Measurements from ENCODE around the gene CHRNG.

The CHRNG gene

DNA sequence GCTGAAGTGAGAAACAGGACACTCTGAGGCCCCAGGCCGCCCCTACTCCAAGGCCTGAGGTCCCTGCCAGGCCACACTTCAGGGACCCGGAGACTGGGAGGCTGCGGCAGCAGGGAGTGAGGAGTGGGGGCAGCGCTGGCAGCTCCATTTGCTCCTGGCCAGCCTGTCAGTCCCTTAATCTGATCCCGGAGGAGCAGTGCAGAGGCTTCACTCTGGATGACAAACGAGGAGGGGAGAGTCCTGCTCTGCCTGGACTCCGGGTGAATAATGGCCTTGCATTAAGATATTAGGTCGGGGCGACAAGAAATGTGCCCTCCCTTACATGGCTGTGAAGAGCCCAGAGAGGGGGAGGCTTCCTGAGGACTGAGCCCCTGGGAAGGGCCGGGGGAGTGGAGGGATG, 33.6 kb upstream of the CHRNG start:
- no peak for DNase-seq (ENCODE audit: low read depth)

DNA sequence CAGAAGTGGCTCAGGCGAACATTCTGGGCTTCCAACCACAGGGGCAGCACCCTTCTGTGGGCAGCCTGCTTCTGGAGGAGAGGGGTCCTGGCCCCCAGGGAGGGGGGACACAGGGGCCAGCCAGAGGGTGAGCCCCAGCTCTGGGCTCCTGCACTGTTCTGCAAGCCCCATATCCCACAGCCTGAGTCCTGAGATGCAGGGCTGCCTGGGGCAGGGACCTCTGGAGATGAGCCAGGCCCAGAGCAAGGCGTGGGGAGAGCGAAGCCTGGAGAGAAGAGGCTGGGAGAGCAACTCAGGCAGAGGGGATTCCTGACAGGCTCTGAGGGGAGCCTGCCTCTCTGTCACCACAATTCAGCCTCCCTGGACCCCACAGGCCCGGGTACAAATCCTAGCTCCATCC, 32.8 kb upstream of the CHRNG start:
- DNase-seq (ENCODE audit: low read depth) = no peak

DNA sequence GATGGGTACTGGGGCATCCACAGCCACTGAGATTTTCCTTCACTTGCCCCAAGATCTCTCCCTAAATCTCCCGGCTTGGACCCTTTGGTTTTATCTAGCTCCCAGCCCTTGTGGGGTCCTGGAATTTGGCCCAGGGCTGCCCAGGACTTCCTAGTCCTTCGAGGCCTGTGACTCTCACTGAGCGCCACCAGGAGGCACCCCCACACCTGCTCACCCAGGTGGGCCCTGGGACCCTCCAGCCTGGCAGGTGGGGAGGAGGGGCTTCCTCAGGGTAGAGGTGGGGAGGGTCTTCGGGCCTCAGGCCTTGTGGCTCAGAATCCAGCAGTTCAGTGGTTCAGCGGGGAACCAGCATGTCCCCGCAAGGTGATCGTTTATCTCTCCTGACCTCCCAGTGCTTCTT, 31.2 kb upstream of the CHRNG start:
- no peak for DNase-seq (ENCODE audit: low read depth)

DNA sequence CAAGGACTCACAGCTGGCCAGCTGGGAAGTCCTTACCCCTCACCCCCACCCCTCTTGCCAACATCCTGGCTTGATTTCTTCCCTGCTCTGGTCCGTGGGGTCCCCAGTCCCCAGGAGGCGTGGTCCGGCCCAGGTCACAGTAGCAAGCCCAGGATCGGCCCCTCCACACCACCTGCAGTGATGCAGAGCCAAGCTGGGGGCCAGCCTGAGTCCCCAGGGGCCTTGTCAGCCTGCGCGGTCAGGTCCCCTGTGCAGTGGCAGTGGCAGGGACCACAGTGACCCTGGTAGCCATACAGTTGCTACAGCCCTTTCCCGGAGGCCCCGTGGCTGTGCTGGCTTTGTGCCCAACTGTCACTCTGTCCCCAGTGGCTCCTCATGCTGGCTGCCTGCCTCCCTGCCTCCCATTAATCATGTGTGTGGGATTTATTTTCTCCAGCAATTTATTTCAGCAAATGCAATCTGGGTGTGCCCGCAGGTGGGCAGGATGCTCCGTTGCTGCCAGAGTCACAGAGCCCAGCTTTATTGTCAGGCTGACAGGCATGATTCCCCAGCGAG, 28.1 kb upstream of the CHRNG start:
- DNase-seq (ENCODE audit: low read depth) = no peak

DNA sequence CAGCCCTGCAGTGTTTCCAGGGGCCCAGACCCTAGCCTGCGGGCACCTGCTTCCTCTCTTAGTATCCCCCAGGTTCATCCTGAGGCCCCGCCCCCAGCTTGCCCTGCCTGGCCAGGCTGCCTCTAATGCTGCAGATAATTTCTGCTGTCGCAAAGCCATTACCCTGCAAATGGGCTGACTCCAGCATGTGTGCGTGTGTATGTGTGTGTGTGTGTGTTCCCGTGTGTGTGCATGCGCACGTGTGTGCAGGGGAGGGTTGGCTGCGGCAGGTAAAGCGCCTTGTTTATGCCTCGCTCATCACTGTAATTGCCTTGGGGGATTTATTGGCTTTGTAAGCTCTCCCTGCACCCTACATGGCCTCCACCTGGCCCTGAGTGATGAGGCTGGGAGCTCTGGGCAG, 26.9 kb upstream of the CHRNG start:
- DNase-seq (ENCODE audit: low read depth) = peak; percentile 6

DNA sequence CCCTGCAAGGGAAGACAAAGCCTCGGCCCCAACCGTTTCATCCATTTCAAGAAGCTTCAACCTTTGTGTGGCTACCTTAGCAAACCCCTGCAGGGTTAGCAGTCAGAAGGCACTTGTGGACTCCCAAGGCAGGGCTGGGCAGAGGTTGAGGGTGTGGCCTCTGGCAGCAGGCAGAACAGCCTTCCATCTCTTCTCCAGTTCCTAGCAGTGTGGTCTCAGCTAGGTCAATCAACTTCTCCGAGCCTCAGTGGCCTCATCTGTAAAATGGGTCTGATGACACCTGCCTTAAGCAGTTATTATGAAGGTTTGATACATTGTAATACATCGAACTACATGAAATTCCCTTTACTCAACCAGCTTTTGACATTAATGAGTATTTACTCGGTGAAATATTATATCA, 26.1 kb upstream of the CHRNG start:
- no peak for DNase-seq (ENCODE audit: low read depth)

DNA sequence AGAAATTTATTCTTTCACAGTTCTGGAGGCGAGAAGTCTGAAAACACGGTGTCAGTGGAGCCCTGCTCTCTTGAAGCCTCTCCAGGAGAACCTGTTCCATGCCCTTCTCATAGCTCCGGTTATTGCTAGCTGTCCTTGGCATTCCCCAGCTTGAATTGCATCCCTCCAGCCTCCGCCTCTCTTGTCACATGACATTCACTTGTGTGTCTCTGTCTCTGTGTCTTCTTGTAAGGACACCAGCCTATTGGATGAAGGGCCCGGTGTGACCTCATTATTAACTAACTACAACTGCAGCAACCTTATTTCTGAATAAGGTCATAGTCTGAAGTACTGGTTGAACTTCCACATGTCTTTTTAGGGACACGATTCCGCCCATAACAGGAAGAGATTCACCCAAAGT, 23.9 kb upstream of the CHRNG start:
- DNase-seq (ENCODE audit: low read depth) = no peak

DNA sequence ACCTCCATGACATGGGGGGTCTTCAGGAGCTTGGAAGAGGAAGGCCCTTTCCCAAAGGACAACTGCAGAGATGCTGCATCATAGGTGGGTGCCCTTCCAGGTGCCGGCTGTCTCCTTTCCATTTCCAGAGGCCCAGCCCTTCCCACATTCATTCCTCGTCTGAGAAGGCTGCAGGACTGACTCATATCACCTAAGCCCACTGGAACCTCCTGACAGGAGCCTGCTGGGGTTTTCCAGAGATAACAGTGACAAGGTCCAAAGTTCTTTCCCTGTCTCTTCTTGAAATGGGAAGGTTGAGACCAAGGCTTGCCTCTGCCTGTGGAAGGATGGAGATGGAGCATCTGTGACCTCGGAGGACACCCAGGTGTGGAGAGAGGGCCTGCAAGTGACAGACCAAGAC, 22.9 kb upstream of the CHRNG start:
- peak; percentile 7 for DNase-seq (ENCODE audit: low read depth)

DNA sequence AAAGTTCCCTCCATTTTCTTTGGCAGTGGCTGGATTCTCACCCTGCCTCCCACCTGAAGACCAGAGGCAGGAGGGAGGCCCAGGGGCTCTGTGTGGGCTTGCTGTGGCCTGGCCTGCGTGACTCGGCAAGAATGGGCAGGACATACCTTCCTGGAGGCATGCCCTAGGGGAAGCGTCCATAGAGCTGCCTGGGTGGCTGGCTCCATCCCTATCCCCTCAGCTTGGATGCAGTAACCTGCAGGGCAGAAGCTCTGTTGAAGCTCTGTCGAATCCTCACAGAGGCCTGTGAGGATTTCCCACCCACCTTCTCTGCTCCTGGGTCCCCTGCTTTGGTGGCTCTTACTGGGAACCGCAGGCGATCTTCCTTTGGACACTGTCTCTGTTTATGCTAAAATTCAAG, 20.6 kb upstream of the CHRNG start:
- no peak for DNase-seq (ENCODE audit: low read depth)

DNA sequence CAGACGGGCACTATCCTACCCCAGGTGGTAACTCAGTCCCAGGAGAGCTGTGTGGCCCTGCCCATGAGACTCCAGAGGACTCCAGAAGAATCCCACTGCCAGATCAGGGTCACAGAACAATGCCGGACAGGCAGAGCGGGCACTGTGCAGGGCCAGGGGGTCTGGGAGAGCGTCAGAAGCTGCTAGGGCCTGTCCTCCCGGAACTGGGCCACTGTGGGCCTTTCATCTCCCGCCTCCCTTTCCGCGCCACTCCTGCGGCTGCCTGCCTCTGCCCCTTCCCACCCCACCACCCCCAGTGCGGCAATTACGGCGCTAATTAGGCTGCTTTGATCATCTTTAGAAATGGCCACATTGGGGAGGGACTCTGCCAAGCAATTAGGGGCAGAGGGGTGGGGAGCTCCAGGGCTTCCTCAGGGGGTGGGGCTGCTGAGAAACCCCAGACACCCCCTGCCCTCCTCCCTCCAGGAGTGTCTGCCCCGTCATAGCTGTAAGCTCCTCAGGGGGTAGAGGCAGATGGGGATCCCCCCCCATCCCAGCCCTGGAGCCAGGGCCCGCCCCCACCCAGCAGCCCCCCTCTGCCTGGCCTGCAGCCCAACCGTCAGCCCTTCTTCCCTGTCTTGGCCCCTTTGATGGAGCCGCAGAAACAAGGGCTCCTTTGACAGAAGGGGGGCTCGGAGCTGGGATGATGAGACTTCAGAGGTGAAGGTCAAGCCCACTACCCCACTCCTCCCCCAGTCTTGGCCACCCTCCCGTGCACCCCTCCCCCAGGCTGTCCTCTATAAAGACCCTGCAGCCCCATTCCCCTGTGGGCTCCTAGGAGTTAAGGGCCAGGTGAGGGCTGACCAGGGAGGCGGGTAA, 19.7 kb upstream of the CHRNG start, which contains the start of gene PRSS56:
TSS of gene PRSS56 (plus strand) at position 808 of the 858 bp plus-strand sequence. CDS start 211 bp downstream, outside the sequence.
- no peak for DNase-seq (ENCODE audit: low read depth)

DNA sequence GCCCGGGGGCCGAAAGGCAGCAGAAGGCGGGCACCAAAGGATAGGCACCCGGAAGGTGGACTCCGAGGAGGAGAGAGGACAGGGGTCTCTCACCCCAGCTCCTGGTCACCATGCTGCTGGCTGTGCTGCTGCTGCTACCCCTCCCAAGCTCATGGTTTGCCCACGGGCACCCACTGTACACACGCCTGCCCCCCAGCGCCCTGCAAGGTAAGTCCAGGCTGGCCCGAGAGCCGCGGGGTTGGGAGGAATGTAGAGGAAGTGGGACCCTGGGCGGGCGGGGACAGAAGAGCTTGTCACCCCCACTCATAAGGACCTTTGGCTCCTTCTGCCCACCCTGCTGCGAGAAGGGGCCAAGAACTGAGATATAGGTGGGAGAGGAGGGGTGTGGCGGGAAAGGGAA, 19.0 kb upstream of the CHRNG start:
- DNase-seq (ENCODE audit: low read depth) = no peak

DNA sequence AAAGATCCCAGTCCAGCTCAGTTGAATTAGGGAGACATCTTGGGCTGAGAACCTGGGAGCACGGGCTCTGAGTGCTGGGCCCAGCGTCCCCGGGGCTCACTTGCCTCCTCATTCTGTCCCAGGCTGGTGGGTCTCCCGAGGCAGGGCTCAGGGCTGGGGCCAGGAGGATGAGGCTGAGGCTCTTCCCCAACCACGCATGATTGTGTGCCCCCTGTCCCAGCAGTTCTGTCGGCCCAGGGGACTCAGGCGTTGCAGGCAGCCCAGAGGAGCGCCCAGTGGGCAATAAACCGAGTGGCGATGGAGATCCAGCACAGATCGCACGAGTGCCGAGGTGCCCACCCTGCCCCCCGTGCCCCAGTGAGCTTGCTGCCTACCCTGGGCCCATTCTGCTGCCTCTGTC, 18.4 kb upstream of the CHRNG start:
- DNase-seq (ENCODE audit: low read depth) = no peak

DNA sequence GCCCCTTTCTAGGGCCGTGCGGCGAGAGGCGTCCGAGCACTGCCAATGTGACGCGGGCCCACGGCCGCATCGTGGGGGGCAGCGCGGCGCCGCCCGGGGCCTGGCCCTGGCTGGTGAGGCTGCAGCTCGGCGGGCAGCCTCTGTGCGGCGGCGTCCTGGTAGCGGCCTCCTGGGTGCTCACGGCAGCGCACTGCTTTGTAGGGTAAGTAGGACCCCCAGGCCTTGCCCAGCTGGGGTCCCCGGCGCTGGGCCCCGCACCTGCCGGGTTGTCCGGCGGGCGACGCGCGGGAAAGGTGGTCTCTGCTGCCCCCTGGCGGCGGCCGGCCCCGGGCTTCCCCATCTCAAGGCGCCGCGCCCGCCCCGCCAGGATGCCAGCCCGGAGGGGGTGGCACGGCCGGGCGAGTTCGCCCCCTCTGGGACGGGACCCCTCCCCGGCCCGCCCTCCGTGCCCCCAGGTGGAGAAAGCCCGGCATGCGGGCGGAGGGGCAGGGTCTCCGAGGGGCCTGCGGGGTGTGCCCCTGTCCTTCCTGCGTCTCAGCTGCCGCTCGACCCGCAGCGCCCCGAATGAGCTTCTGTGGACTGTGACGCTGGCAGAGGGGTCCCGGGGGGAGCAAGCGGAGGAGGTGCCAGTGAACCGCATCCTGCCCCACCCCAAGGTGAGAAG, 17.4 kb upstream of the CHRNG start:
- no peak for DNase-seq (ENCODE audit: low read depth)

DNA sequence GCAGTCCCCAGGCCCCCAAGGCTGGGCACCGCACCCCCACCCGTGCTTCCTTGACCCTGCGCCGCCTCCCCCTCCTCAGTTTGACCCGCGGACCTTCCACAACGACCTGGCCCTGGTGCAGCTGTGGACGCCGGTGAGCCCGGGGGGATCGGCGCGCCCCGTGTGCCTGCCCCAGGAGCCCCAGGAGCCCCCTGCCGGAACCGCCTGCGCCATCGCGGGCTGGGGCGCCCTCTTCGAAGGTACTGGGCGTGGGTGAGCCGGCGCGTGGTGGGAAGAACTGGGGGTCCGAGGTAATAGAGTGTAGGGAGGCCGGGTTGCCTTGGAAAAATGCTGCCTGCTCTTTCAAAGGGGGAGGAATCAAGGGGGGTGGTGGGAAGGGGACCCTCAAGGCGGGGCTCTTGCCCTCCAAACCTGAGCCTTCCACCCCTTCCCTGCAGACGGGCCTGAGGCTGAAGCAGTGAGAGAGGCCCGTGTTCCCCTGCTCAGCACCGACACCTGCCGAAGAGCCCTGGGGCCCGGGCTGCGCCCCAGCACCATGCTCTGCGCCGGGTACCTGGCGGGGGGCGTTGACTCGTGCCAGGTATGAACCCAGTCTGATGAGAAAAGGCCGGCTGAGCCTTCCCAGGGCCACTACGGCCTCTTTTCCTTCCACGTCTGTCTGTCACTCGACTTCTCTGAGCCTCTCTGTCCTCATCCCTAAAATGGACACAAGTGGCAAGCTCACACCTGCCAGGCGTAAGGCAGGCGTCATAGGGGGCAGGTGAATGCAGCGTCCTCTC, 16.7 kb upstream of the CHRNG start:
- DNase-seq (ENCODE audit: low read depth) = no peak

DNA sequence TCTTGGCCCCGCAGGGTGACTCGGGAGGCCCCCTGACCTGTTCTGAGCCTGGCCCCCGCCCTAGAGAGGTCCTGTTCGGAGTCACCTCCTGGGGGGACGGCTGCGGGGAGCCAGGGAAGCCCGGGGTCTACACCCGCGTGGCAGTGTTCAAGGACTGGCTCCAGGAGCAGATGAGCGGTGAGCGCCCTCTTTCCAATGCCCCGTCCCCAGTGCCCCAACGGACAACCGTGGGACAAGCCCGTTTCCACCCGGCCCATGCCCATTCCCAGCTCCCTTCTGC, 16.1 kb upstream of the CHRNG start:
- no peak for DNase-seq (ENCODE audit: low read depth)

DNA sequence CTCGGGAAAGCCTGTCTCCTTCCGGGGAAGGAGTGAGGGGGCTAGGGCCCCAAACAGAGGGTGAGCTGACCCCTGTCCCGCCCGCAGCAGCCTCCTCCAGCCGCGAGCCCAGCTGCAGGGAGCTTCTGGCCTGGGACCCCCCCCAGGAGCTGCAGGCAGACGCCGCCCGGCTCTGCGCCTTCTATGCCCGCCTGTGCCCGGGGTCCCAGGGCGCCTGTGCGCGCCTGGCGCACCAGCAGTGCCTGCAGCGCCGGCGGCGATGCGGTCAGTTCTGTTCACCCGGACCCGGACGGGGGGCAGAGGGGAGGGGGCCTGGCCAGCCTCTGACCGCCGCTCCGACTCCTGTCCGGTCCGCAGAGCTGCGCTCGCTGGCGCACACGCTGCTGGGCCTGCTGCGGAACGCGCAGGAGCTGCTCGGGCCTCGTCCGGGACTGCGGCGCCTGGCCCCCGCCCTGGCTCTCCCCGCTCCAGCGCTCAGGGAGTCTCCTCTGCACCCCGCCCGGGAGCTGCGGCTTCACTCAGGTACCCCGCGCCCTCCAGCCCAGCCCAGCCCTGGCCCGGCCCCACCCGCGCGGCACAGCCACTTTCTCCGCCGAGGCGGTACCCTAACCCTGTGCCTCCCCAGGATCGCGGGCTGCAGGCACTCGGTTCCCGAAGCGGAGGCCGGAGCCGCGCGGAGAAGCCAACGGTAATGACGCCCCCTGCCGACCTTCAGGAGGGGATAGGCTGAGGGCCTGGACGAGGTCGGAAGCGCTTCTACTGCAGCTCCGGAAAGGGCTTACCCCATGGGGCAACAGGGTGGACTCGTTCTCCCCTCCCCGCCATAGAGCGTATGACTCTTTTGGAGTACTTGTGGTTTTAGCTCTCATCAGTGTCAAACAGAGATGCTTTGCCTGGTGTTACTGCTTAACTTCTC, 15.6 kb upstream of the CHRNG start:
- DNase-seq (ENCODE audit: low read depth) = peak; percentile 14

DNA sequence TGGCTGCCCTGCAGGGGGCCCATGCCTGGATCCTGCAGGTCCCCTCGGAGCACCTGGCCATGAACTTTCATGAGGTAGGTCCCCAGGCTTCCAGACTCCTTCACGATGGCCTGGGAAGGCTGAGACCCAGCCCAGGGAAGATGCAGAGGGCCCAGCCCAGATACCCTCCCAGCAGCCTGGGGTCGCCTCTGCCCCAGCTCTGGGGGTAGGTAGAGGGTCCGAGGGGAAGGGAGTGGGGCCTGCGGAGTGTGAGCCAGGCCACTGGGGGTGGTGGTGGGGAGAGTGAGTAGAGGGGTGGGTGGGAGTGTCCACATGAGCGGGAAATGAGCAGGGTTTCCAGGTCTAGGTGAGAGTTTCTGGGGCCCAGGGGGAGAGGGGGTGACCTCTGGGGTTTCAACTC, 14.7 kb upstream of the CHRNG start:
- DNase-seq (ENCODE audit: low read depth) = no peak

DNA sequence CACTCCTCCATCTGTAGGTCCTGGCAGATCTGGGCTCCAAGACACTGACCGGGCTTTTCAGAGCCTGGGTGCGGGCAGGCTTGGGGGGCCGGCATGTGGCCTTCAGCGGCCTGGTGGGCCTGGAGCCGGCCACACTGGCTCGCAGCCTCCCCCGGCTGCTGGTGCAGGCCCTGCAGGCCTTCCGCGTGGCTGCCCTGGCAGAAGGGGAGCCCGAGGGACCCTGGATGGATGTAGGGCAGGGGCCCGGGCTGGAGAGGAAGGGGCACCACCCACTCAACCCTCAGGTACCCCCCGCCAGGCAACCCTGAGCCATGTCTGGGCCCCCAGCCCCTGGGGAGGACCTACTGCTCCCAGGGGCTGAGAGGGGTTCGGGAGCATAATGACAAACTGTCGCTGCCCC, 14.3 kb upstream of the CHRNG start:
- no peak for DNase-seq (ENCODE audit: low read depth)

DNA sequence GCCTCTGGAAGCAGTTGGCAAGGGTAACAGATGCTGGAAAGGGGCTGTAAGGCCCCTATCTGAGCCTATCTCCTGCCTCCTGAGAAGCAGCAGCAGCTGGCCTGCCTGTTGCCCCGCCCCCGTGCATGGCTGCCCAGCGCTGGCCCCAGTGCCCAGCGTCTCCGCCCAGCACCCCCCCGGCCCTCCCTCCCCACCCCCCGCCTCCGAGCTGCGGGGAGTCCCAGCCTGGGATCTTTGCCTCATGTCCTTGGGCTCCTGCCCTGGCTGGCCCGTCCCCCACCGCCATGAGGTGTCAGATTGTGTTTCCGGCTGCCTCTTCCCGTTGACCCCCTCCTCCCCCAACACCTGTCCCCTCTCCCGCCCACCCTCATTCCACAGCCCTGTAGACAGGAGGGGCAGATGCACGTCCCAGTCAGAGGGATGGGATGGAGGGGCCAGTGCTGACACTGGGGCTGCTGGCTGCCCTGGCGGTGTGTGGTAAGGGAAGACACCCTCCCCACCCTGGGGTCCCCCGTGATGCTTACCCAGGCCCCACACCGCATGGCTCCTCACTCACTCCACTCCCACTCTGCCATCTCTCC, 13.6 kb upstream of the CHRNG start, which contains the start of gene CHRND:
TSS of gene CHRND (plus strand) at position 370 of the 581 bp plus-strand sequence. CDS start at position 426, 56 bp downstream.
- no peak for DNase-seq (ENCODE audit: low read depth)

DNA sequence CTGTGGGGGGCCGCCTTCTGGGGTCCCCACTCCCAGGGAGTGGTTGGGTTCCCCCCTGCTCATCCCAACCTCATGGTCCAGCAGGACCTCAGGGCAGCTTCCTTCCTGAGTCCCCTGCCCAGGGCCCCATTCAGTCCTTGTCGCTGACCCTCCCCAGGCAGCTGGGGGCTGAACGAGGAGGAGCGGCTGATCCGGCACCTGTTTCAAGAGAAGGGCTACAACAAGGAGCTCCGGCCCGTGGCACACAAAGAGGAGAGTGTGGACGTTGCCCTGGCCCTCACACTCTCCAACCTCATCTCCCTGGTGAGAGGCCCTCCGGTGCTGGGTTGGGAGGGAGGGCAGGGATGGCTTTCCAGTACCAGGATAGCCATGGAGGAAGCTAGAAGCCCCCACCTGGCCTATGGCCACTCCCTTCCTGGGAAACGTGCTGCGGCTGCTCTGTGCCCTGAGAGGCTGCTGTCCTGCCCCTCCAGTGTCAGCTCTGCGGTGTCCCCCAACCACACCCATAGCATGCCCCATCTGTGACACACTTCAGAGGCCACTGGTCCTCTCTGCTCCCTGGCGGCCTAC, 13.0 kb upstream of the CHRNG start:
- no peak for DNase-seq (ENCODE audit: low read depth)
